Right atrium auricular region (tissue), 2 donors: Measurements from ENCODE around the gene NLRP5. TPM values are rescaled to one million over a fixed set of nuclear protein-coding genes. Genes with fewer than 3 reads are reported as not detected.

Experiments used
- DNase-seq: peaks from one replicate; pipeline ENCODE4 v3.0.0-alpha.2; 2019; ENCODE audit warnings: low spot score
- H3K27ac ChIP-seq, 2 donors: fragments of 200-600 bp; sonication (generic); 1 replicate in 1 of 2; 2 replicates in 1 of 2; pipeline ENCODE4 v1.5.1; 2016 to 2019
- H3K27me3 ChIP-seq, 2 donors: fragments of 200-600 bp; sonication (generic); one replicate each; pipeline versions ENCODE4 v1.5.1 to v1.6.0; 2017 to 2019
- H3K36me3 ChIP-seq: fragments of 200-600 bp; sonication (generic); one replicate; pipeline ENCODE4 v1.5.1; 2016
- H3K4me1 ChIP-seq, 2 donors: fragments of 200-600 bp; sonication (generic); one replicate each; pipeline versions ENCODE4 v1.5.1 to v1.6.0; 2017 to 2019
- H3K4me3 ChIP-seq, 2 donors: fragments of 200-600 bp; sonication (generic); 1 replicate in 1 of 2; 2 replicates in 1 of 2; pipeline ENCODE4 v1.5.1; 2017 to 2019; ENCODE audit warnings: mild to moderate bottlenecking in 1 of 2, moderate library complexity in 1 of 2
- H3K9me3 ChIP-seq, 2 donors: fragments of 200-600 bp; sonication (generic); one replicate each; pipeline ENCODE4 v1.5.1; 2019
- total RNA-seq, 2 donors: library from RNA; depleted of rRNA; stranded (reverse); fragments of >200 nt; gene quantifications; one replicate each; pipeline ENCODE4 v1.1.0, GENCODE V29; 2016
- TF ChIP-seq, protein P1 (sequence below), 2 donors: fragments of 200-600 bp; sonication (generic); IDR thresholded peaks; one replicate each; pipeline ENCODE4 v1.5.1; 2019; ENCODE audit warnings: antibody characterized with exemption in 2 of 2

The NLRP5 gene
- total RNA-seq, 2 donors from 2014 or later = not detected

GRCh38 chr19:56106993-56107392, 120.4 kb downstream of the NLRP5 start:
- peaks cover 5% of the 10 kb centered on the region for H3K36me3 ChIP-seq
- H3K4me3 ChIP-seq = no peak overlapping the region
- TF ChIP-seq, protein P1, sequence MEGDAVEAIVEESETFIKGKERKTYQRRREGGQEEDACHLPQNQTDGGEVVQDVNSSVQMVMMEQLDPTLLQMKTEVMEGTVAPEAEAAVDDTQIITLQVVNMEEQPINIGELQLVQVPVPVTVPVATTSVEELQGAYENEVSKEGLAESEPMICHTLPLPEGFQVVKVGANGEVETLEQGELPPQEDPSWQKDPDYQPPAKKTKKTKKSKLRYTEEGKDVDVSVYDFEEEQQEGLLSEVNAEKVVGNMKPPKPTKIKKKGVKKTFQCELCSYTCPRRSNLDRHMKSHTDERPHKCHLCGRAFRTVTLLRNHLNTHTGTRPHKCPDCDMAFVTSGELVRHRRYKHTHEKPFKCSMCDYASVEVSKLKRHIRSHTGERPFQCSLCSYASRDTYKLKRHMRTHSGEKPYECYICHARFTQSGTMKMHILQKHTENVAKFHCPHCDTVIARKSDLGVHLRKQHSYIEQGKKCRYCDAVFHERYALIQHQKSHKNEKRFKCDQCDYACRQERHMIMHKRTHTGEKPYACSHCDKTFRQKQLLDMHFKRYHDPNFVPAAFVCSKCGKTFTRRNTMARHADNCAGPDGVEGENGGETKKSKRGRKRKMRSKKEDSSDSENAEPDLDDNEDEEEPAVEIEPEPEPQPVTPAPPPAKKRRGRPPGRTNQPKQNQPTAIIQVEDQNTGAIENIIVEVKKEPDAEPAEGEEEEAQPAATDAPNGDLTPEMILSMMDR (IDR thresholded peaks at IDR 0.05) = no peak
- no peak for DNase-seq
- no peaks in the 10 kb centered on the region for H3K27me3 ChIP-seq
- H3K9me3 ChIP-seq = no peaks in the 10 kb centered on the region
- H3K27ac ChIP-seq = no peak overlapping the region
- H3K4me1 ChIP-seq = peaks cover 0 to 72% of the 10 kb centered on the region in 2 donors

DNA sequence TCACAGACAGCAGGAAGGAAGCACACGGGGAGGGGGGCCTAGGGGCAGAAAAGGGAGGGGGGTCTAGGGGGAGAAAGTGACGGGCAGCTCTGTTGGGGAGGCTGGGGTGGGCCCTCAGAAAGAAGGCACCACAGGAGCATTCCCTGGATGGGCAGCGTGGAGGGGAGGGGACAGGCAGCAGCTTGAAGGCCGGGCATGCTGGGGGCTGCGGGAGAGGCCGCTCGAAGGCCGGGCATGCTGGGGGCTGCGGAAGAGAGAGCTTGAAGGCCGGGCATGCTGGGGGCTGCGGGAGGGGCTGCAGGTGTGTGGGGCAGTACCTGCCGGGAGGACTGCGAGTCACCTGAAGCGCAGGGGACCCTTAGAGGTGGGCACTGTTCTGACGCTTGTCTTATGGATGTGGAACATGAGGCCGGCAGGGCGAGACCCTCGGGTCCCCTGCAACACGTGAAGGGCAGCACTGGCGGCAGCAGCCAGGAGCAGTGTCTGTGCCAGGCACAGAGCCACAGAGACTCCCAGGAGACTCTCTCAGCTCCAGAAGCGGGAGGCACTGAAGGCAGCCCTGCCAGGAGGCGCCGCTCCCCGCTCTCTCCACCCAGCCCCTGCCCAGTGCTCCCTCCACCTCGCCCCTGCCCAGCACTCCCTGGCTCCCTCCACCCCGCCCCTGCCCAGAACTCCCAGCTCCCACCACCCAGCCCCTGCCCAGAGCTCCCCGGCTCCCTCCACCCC, 121.2 kb downstream of the NLRP5 start:
- TF ChIP-seq, protein P1 (IDR thresholded peaks at IDR 0.05) = no peak
- Histone ChIP-seq H3K9me3 (no peaks in the 10 kb centered on the region), H3K36me3 (no peaks in the 10 kb centered on the region), H3K27ac (peak overlapping the region in 1 of 2 donors; percentile 84), H3K4me3 (no peak overlapping the region), H3K27me3 (no peaks in the 10 kb centered on the region), H3K4me1 (peaks cover 0 to 79% of the 10 kb centered on the region in 2 donors)
- DNase-seq = no peak

DNA sequence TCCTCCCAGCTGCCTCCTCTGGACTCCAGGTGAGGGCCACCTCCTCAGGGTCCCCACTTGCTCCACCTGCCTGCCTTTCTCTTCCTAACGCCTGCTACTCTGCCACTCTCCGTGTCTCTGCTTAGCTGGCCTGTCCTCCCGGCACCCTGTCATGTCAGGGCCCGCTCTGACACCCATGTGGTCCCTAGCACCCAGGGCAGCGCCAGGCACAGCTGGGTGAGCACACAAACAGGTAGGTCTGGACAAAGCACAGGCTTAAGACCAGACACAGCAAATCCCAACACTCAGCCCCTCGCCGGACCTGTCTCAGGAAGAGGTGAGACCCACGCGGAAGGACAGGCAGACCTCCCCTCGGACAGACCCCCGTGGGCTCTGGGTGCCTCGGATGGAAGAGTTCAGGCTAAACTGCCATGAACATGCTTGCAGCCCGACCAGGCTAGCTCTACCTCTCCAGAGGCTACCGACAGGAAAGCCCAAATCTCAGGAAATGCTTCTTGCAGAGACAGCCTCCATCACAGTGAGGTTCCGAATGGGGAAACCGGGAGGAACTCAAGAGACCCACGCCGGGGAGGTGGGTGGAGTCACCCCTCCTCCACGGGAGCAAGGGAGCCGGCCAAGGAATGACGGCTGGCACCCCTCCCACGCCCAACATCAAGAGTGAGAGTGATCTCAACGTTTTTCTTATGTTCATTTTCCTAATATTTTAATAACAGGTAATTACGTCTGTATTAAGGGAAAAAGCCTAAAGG, 122.0 kb downstream of the NLRP5 start:
- Histone ChIP-seq H3K27me3 (no peaks in the 10 kb centered on the region), H3K27ac (peak overlapping the region; percentile 5 to 84), H3K4me1 (peaks cover 0 to 88% of the 10 kb centered on the region in 2 donors), H3K36me3 (no peaks in the 10 kb centered on the region), H3K9me3 (no peaks in the 10 kb centered on the region), H3K4me3 (peak overlapping the region in 1 of 2 donors; percentile 7)
- DNase-seq = peak; percentile 60
- TF ChIP-seq, protein P1 (IDR thresholded peaks at IDR 0.05) = no peak

DNA sequence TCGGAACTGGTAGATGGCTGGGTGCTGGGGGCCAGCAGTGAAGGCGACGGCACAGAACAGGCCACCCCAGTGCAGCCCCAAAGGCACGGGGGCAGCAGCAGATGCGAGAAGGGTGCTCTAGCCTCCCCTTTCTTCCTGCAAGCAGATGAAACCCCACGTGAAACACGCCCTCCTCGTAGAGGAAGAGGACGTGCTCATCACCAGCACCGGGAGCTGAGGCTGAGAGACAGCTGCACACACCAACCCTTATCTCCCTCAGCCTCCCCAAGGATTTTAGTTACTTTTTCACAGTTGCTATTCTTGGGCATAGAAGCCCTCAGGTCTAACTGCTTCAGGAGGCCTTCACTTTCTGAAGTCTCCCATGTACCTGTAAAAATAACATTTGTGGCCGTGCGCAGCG, 122.7 kb downstream of the NLRP5 start:
- Histone ChIP-seq H3K4me1 (peaks cover 0 to 94% of the 10 kb centered on the region in 2 donors), H3K9me3 (no peaks in the 10 kb centered on the region), H3K36me3 (no peaks in the 10 kb centered on the region), H3K27ac (peak overlapping the region; percentile 5 to 84), H3K27me3 (no peaks in the 10 kb centered on the region), H3K4me3 (peak overlapping the region in 1 of 2 donors; percentile 7)
- TF ChIP-seq, protein P1 (IDR thresholded peaks at IDR 0.05) = no peak
- DNase-seq = no peak

- Histone ChIP-seq H3K4me3 (peak overlapping the region in 1 of 2 donors; percentile 12), H3K27me3 (no peaks in the 10 kb centered on the region), H3K27ac (peak overlapping the region; percentile 78 to 84), H3K9me3 (no peaks in the 10 kb centered on the region), H3K4me1 (peaks cover 0 to 94% of the 10 kb centered on the region in 2 donors), H3K36me3 (no peaks in the 10 kb centered on the region)
- TF ChIP-seq, protein P1 (IDR thresholded peaks at IDR 0.05) = no peak
- no peak for DNase-seq
These were observed 124.2 kb downstream of the NLRP5 start for GRCh38 chr19:56110515-56111448.
